Measurements from ENCODE around the gene ACTL7B.
"Not testable (repeated sequence)": the region's sequence is repeated elsewhere in the genome, so short reads cannot be mapped to it uniquely, and the experiment has no call there.

ACTL7B gene

GRCh38 chr9:108848296-108848695 is 7.5 kb downstream of the ACTL7B start:
- FAIRE-seq; DNase-seq (ENCODE audit: extremely low spot score, insufficient read length, low read depth): not testable (repeated sequence)

- DNase-seq (ENCODE audit: extremely low spot score, insufficient read length, low read depth) (no peak), FAIRE-seq (no peak)
These were observed 9.8 kb downstream of the ACTL7B start for GRCh38 chr9:108845947-108846346.

GRCh38 chr9:108845507-108845906 is 10.3 kb downstream of the ACTL7B start:
- FAIRE-seq (no peak), DNase-seq (ENCODE audit: extremely low spot score, insufficient read length, low read depth) (no peak)

GRCh38 chr9:108844856-108845255 is 10.9 kb downstream of the ACTL7B start:
- FAIRE-seq: no peak
- no peak for DNase-seq (ENCODE audit: extremely low spot score, insufficient read length, low read depth)

GRCh38 chr9:108844391-108844790 is 11.4 kb downstream of the ACTL7B start:
- DNase-seq (ENCODE audit: extremely low spot score, insufficient read length, low read depth): no peak
- FAIRE-seq: no peak

GRCh38 chr9:108842610-108843295 is 13.0 kb downstream of the ACTL7B start:
- no peak for FAIRE-seq
- DNase-seq (ENCODE audit: extremely low spot score, insufficient read length, low read depth): no peak

- FAIRE-seq; DNase-seq (ENCODE audit: extremely low spot score, insufficient read length, low read depth): not testable (repeated sequence)
These were observed 16.2 kb downstream of the ACTL7B start for GRCh38 chr9:108839561-108839960.

- no peak for DNase-seq (ENCODE audit: extremely low spot score, insufficient read length, low read depth)
- no peak for FAIRE-seq
These were observed 17.8 kb downstream of the ACTL7B start for GRCh38 chr9:108838017-108838416.

- DNase-seq (ENCODE audit: extremely low spot score, insufficient read length, low read depth) (no peak), FAIRE-seq (no peak)
These were observed 18.3 kb downstream of the ACTL7B start for GRCh38 chr9:108837530-108837929.

GRCh38 chr9:108836781-108837180 is 19.0 kb downstream of the ACTL7B start:
- no peak for FAIRE-seq
- DNase-seq (ENCODE audit: extremely low spot score, insufficient read length, low read depth): no peak

GRCh38 chr9:108836319-108836718 is 19.5 kb downstream of the ACTL7B start:
- FAIRE-seq (no peak), DNase-seq (ENCODE audit: extremely low spot score, insufficient read length, low read depth) (no peak)

- DNase-seq (ENCODE audit: extremely low spot score, insufficient read length, low read depth): no peak
- FAIRE-seq: no peak
These were observed 20.0 kb downstream of the ACTL7B start for GRCh38 chr9:108835831-108836230.

GRCh38 chr9:108834959-108835665 is 20.7 kb downstream of the ACTL7B start:
- DNase-seq (ENCODE audit: extremely low spot score, insufficient read length, low read depth) (no peak), FAIRE-seq (no peak)

- FAIRE-seq: no peak
These were observed 23.6 kb downstream of the ACTL7B start for GRCh38 chr9:108832179-108832500.

GRCh38 chr9:108831496-108832178 is 24.1 kb downstream of the ACTL7B start:
- DNase-seq (ENCODE audit: extremely low spot score, insufficient read length, low read depth) (no peak), FAIRE-seq (no peak)

More at GRCh38 chr9:108832179-108832500, 23.6 kb downstream of the ACTL7B start:
- DNase-seq (ENCODE audit: extremely low spot score, insufficient read length, low read depth): no peak

GRCh38 chr9:108830272-108830671 is 25.5 kb downstream of the ACTL7B start:
- no peak for FAIRE-seq
- no peak for DNase-seq (ENCODE audit: extremely low spot score, insufficient read length, low read depth)

GRCh38 chr9:108823829-108824228 is 32.0 kb downstream of the ACTL7B start:
- FAIRE-seq: no peak
- DNase-seq (ENCODE audit: extremely low spot score, insufficient read length, low read depth): no peak

GRCh38 chr9:108816037-108816436 is 39.7 kb downstream of the ACTL7B start:
- DNase-seq (ENCODE audit: extremely low spot score, insufficient read length, low read depth) (no peak), FAIRE-seq (no peak)

- FAIRE-seq: no peak
- DNase-seq (ENCODE audit: extremely low spot score, insufficient read length, low read depth): no peak
These were observed 40.6 kb downstream of the ACTL7B start for GRCh38 chr9:108815156-108815555.

GRCh38 chr9:108813951-108814601 is 41.7 kb downstream of the ACTL7B start:
- FAIRE-seq (no peak), DNase-seq (ENCODE audit: extremely low spot score, insufficient read length, low read depth) (no peak)

Data from GM18507 (cell line).